GM19023 (cell line): ENCODE measurements around the gene SLC22A15.
A peak's percentile ranks its signal among the peaks of the same experiment; 100 is the strongest.
"Not testable (repeated sequence)": the region's sequence is repeated elsewhere in the genome, so short reads cannot be mapped to it uniquely, and the experiment has no call there.

Experiments used
- ATAC-seq: cut with Tn5 transposase; IDR thresholded peaks from one replicate; pipeline ENCODE4 v1.9.1; 2021; ENCODE audit warnings: mild to moderate bottlenecking, moderate library complexity; ENCODE audit not compliant: unreplicated experiment

SLC22A15 gene

GRCh38 chr1:115976062-115976920 is at the start of gene SLC22A15:
TSS of gene SLC22A15 (plus strand) at chr1:115976513. CDS start at chr1:115976628, 115 bp downstream.
- ATAC-seq = peak; percentile 90

GRCh38 chr1:115927971-115928370 is 48.3 kb upstream of the SLC22A15 start:
- ATAC-seq = no peak

DNA sequence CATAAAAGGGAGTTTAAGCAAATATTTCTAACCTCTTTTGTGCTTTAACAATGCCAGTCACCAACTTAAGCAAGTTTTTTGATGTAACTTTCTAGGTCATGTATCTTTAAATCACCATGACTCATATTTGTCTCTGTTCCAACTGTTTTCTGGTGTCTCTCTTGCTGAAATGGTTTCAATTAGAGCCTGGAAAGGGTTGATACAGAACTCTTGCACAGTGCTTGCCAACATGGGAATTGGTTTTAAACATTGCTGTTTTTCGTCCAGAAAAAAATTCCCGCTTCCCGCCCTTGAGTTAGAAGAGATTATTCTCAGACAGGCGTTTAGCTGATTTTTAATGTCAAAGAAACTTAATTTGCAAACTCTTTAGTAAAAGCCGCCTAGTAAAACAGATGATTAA is 46.4 kb upstream of the SLC22A15 start:
- ATAC-seq = no peak

- no peak for ATAC-seq
Observed at GRCh38 chr1:115933625-115934024, 42.7 kb upstream of the SLC22A15 start.

GRCh38 chr1:115939455-115939854 is 36.9 kb upstream of the SLC22A15 start:
- no peak for ATAC-seq

- no peak for ATAC-seq
Observed at GRCh38 chr1:115946116-115946515, 30.2 kb upstream of the SLC22A15 start.

DNA sequence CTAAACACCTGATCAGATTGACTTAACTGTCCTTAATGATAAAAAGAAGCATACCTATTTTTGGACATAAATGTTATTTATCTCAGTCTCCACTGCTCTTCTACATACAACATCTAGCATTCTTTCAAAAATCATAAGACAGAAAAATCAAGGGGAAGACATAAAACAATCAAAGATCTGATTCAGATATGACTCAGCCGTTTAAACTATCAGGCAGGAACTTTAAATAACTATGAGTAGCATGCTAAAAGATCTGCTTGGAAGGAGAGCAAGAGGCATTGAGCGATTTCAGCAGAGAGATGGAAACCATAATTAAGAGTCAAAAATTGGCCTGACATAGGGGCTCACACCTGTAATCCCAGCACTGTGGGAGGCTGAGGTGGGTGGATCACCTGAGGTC is 27.2 kb upstream of the SLC22A15 start:
- no peak for ATAC-seq

GRCh38 chr1:115951560-115951959 is 24.8 kb upstream of the SLC22A15 start:
- ATAC-seq = no peak

DNA sequence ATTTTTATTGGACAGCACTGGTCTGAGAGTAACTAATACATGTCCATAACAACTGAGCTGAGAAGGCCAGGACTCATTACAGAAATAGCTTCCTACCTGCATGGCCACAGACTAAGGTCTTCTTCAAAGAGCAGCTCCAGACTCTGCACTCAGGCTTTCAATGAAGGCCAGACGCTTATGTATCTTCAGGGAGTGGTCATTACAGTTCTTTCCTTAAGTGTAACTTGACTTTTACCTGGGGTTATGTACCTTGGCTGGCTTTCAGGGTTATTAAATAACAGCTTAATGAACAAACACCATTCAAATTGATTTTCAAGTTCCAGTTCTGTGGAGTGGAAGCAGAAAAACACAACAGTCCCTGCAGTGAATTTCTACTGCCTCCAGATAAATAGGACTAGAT is 23.8 kb upstream of the SLC22A15 start:
- ATAC-seq = no peak

DNA sequence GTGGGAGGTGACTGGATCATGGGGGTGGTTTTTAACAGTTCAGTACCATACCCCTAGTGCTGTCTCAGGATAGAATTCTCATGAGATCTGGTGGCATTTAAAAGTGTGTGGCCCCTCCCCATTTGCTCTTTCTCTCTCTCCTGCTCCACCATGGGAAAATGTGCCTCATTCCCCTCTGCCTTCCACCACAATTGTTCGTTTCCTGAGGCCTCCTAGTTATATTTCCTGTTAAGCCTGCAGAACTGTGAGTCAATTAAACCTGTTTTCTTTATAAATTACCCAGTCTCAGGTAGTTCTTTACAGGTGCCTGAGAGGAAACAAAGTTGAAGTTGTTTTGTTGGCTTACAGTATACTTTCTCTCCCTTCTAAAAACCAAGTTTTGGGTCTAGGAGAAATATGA is 23.1 kb upstream of the SLC22A15 start:
- ATAC-seq = no peak

- ATAC-seq = no peak
Observed at GRCh38 chr1:115954684-115955083, 21.6 kb upstream of the SLC22A15 start.

DNA sequence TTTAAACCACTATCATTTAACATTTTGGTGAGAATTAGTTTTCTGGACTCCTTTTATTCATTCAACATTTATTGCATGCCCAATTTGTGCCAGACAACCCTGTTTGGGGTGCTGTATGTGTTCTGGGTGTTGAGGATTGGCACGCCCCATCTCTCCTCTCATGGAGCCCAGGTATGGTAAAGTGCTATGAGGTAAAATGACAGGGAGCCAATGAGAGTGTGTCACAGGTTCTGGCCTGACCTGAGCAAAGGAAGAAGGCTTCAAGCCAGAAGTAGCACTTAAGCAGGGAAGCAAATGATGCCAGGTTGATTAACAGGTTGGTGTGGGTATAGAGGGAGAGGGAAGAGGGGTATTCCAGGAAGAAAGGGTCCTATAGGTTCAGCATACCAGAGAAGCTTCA is 21.1 kb upstream of the SLC22A15 start:
- no peak for ATAC-seq

- no peak for ATAC-seq
Observed at GRCh38 chr1:115958866-115959265, 17.4 kb upstream of the SLC22A15 start.

DNA sequence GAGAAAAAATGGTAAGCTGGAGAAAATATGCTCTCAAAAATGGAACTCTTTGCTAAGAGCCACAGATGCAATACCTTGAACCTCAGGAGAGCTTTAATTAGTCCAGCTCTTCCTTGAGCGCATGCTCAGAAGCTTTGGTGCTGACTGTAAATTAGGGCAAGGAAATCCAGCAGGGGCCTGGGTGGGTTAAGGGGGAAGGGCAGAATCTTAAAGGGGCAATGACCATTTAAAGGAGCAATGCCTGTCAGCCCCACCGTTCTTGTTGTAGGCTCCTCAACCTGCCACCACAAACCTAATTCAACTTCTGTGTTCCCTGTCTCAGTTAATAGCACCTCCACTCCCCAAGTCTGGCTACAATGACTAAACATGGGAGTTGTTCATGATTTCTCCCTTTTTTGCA is 6.8 kb upstream of the SLC22A15 start:
- no peak for ATAC-seq

GRCh38 chr1:115971778-115972177 is 4.5 kb upstream of the SLC22A15 start:
- ATAC-seq = not testable (repeated sequence)

DNA sequence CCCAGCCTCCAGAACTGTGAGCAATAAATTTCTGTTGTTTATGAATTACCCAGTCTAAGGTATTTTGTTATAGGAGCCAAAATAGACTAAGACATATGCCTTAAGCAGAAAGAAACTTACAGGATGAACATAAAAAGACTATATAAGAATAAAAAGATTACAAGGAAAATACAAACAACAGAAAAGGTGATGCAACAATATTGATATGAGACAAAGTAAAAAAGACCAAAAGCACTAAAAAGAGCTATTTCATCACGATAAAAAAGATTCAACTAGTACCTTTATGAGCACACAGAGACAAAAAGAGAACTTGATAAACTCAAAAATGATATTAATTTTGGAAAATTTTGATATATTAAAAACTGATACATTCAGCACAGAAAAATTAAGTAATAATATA is 3.2 kb upstream of the SLC22A15 start:
- ATAC-seq = no peak

DNA sequence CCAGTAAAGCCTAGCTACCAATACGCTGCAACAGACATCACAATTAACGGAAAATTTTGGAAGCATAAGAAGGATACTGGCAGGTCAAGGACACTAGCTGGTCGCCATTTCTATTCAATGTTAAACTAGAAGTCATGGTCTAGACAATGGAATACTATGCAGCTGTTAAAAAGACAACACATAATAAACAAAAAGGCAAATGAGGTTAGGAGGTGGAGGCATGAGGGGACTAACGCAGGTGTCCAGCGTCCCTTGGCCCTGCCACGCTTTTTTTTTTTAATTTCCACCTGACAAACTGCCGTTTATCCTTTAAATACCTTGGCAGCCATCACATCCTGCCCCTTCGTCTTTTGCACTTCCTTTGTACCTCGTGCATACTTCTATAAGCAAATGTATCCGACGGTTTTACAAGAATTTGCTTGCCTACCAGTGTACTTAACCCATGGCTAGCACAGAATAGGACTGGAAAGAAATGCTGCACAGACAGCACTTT is 698 bp upstream of the SLC22A15 start:
- ATAC-seq = no peak

- ATAC-seq = no peak
Observed at GRCh38 chr1:115976921-115977498, 697 bp downstream of the SLC22A15 start.

GRCh38 chr1:115977499-115978258 is 1.4 kb downstream of the SLC22A15 start:
- no peak for ATAC-seq

DNA sequence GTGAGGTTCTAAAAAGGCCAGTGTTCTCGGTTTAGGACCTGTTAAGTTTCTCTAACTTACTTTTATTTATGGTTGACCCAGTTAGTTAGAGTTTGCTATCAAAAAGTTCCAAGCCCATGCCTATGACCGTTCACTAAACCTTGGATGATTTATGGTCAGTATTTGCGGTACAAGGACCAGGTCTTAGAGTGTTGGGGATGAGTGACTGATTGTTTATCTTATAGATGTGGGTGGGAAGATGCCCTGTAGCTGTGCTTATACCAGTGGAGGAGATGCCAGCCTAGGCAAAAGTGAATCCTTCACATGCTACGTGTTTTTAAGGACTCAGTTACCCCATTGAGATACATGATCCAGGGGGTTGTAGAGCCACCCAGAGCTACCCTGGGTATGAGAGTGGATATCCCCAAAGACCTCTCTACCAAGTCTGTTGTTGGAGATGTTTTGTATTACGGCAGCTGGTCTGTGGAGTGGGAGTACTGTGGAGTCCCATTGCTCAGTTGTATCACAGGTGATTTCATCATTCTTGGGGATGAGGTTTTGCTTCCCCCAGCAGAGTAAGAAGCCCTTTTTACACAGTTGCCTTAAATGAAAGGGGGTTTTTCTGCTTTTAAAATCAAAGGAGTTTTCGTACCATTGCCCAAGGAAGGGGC is 2.1 kb downstream of the SLC22A15 start:
- no peak for ATAC-seq

DNA sequence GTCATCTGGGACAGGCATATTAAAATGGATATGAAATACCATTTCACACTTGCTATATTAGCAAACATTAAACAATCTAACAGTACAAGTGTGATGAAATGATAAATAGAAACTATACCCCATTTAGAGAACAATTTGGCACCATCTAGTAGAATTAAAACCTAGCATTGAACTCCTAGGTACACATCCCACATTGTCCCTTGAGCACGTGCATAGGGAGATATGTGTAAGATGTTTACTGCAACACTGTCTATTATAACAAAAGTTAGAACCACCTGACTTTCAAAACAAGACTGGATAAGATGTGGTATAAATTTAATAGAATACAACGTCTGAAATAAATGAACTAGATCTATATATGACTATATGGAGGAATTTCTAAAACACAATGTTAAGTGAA is 3.8 kb downstream of the SLC22A15 start:
- no peak for ATAC-seq
